Panc1 (cell line): ENCODE data around the gene PSMD3. TPM values are rescaled to one million over a fixed set of nuclear protein-coding genes. Genes with fewer than 3 reads are reported as not detected.

Source experiments
- ATAC-seq: fragments of 200-7000 bp; cut with Tn5 transposase; 2 replicates; pipeline ENCODE4 v1.9.1; 2020; ENCODE audit warnings: mild to moderate bottlenecking, moderate library complexity
- BruUV-seq: library from RNA; stranded (reverse); fragments of 400-500 nt; replicated peaks from 2 replicates; lab custom pipeline; 2021; lab: Mats Ljungman, UMichigan
- CTCF ChIA-PET: fragments of 300-600 bp; sonication (Branson Sonifier 250); formaldehyde crosslinking; loops from one replicate; lab custom pipeline; 2022; ENCODE audit warnings: antibody characterized with exemption; lab: Charles Lee
- POLR2A ChIA-PET: fragments of 300-600 bp; sonication (Branson Sonifier 250); formaldehyde crosslinking; loops from one replicate; lab custom pipeline; 2022; ENCODE audit warnings: antibody characterized with exemption; lab: Charles Lee
- DNase-seq: peaks from one replicate; pipeline ENCODE4 v3.0.0-alpha.2; 2010; ENCODE audit warnings: low read depth, low spot score
- H3K27ac ChIP-seq: 2 replicates; pipeline ENCODE4 v1.5.1; 2011; ENCODE audit warnings: mild to moderate bottlenecking, low read length, inconsistent platforms
- H3K27me3 ChIP-seq: fragments of 200-500 bp; sonication (Bioruptor generic); 2 replicates; pipeline ENCODE4 v1.6.0; 2014; ENCODE audit warnings: low read length, inconsistent platforms; ENCODE audit not compliant: control insufficient read depth, insufficient read depth
- H3K36me3 ChIP-seq: fragments of 200-500 bp; sonication (Bioruptor generic); 2 replicates; pipeline ENCODE4 v1.5.1; 2014; ENCODE audit warnings: inconsistent platforms, mild to moderate bottlenecking, low read length, moderate library complexity; ENCODE audit not compliant: control insufficient read depth, insufficient read depth
- H3K4me1 ChIP-seq: 2 replicates; pipeline ENCODE4 v1.5.1; 2011; ENCODE audit warnings: inconsistent platforms, mild to moderate bottlenecking, low read length, moderate library complexity; ENCODE audit not compliant: control insufficient read depth, insufficient read depth
- H3K4me3 ChIP-seq, 2 experiments: 2 replicates each; pipeline ENCODE4 v1.5.1; 2011 to 2012; ENCODE audit warnings: low read depth in 2 of 2, low read length in 2 of 2, mild to moderate bottlenecking in 2 of 2, inconsistent platforms in 1 of 2, moderate library complexity in 1 of 2
- H3K9me3 ChIP-seq: fragments of 200-500 bp; sonication (Bioruptor generic); 2 replicates; pipeline ENCODE4 v1.5.1; 2014; ENCODE audit warnings: low read depth, mild to moderate bottlenecking, inconsistent platforms, low read length, moderate library complexity; ENCODE audit not compliant: control insufficient read depth, insufficient read depth
- CTCF ChIP-seq: fragments of 450-650 bp; IDR thresholded peaks from 2 replicates; pipeline ENCODE4 v1.5.1; 2017; ENCODE audit warnings: mild to moderate bottlenecking
- POLR2AphosphoS5 ChIP-seq: IDR thresholded peaks from 2 replicates; pipeline ENCODE4 v1.6.1; 2012; ENCODE audit warnings: mild to moderate bottlenecking, low read depth, low read length, moderate library complexity
- REST ChIP-seq, 2 experiments: IDR thresholded peaks; 2 replicates each; pipeline ENCODE4 v1.6.1; 2011 to 2012; ENCODE audit warnings: low read depth in 2 of 2, control low read depth in 1 of 2, low read length in 1 of 2, mild to moderate bottlenecking in 1 of 2, moderate library complexity in 1 of 2; ENCODE audit not compliant: insufficient read depth in 1 of 2
- SIN3A ChIP-seq: IDR thresholded peaks from 2 replicates; pipeline ENCODE4 v1.6.1; 2012; ENCODE audit warnings: low read depth, mild to moderate bottlenecking, low read length, moderate library complexity, borderline replicate concordance; ENCODE audit not compliant: insufficient read depth
- TCF7L2 ChIP-seq: IDR thresholded peaks from 2 replicates; pipeline ENCODE4 v1.6.1; 2011; ENCODE audit warnings: mild to moderate bottlenecking, low read depth, low read length, inconsistent platforms
- in situ Hi-C: cut with HindIII; loops from 2 replicates; pipeline ENCODE4 v1.10.0; 2016; ENCODE audit warnings: low sequenced_read_pairs, low pct_unique_long_range_greater_than_20kb
- intact Hi-C: fragments of 100-400 bp; cut with micrococcal nuclease; formaldehyde crosslinking; loops from one replicate; pipeline ENCODE4 v1.10.0; 2022; ENCODE audit not compliant: unreplicated experiment
- total RNA-seq: library from RNA; stranded (reverse); gene quantifications from one replicate; pipeline ENCODE4 v1.2.1, GENCODE V29; 2021; ENCODE audit not compliant: unreplicated experiment

Gene PSMD3
- total RNA-seq, 1 experiment from 2014 or later, result 175 TPM

GRCh38 chr17:39952680-39953470, 27.7 kb upstream of the PSMD3 start:
- intact Hi-C loops (no loop called here), in situ Hi-C loops (no loop called here)
- H3K36me3 ChIP-seq, result no peaks in the 10 kb centered on the region
- TF ChIP-seq TCF7L2 (no peak), POLR2AphosphoS5 (no peak), SIN3A (no peak), CTCF (no peak), REST (IDR thresholded peaks at IDR 0.05; ENCODE audit: insufficient read depth in 1 of 2, low read depth in 2 of 2, low read length in 1 of 2) (no peak)
- DNase-seq, result no peak
- ATAC-seq, result peak; percentile 94
- BruUV-seq, result no TSS peak
- ChIA-PET POLR2A (interaction anchor here (0.6 to 0.7 kb wide), 4 partner anchors 22 to 160 kb away, joined by 4 to 13 read pairs (median 6); no protein-coding TSS in a partner anchor), CTCF (interaction anchor here (0.5 to 0.6 kb wide), 2 partner anchors 28 to 31 kb away, joined by 3 read pairs; partner anchors contain the start of gene PSMD3)
- H3K4me3 ChIP-seq, result peak overlapping the region; percentile 43 to 63
- H3K9me3 ChIP-seq, result no peaks in the 10 kb centered on the region
- no peaks in the 10 kb centered on the region; the same call in 1 of the 2 replicates for H3K4me1 ChIP-seq
- peak overlapping the region; percentile 65 for H3K27ac ChIP-seq
- H3K27me3 ChIP-seq, result no peaks in the 10 kb centered on the region

- peak overlapping the region; percentile 65 for H3K27ac ChIP-seq
- H3K27me3 ChIP-seq, result no peaks in the 10 kb centered on the region
- TF ChIP-seq REST (IDR thresholded peaks at IDR 0.05; ENCODE audit: insufficient read depth in 1 of 2, low read depth in 2 of 2, low read length in 1 of 2) (no peak), POLR2AphosphoS5 (no peak), TCF7L2 (no peak), SIN3A (no peak), CTCF (no peak)
- BruUV-seq, result no TSS peak
- intact Hi-C loops, result no loop called here
- H3K9me3 ChIP-seq, result no peaks in the 10 kb centered on the region
- DNase-seq, result no peak
- H3K4me3 ChIP-seq, result peak overlapping the region; percentile 41 to 63
- in situ Hi-C loops, result no loop called here
- POLR2A ChIA-PET, result interaction anchor here (0.7 kb wide), 1 partner anchor 21 kb away, joined by 4 read pairs; no protein-coding TSS in a partner anchor
- no peak for ATAC-seq
- no peaks in the 10 kb centered on the region for H3K36me3 ChIP-seq
- CTCF ChIA-PET, result interaction anchor here (0.5 kb wide), 1 partner anchor 31 kb away, joined by 3 read pairs; no protein-coding TSS in a partner anchor
- H3K4me1 ChIP-seq, result no peaks in the 10 kb centered on the region; the same call in 1 of the 2 replicates
These were observed 27.1 kb upstream of the PSMD3 start for GRCh38 chr17:39953471-39953888.
